ENCODE data around the gene CNTNAP2.

Gene CNTNAP2

DNA sequence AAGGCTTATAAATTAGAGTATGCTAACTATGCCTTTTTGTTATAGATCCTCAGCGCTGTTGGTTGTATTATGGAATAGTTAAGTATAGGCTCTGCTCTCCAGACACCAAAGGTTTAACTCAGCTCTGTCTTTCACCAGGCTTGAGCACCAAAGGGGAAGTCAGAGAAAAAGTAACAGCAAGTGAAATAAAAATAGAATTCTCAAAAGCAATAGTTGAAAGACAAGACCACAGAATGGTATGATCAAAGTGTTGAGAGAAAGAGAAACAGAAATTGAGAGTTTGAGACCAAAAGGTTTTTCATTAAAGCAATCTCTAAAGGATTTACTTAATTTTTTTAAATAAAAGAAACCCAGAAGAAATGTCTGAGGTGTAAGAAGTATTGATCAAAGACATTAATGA, 1944.1 kb downstream of the CNTNAP2 start:
- TF ChIP-seq GATA3 (IDR thresholded peaks at IDR 0.05; ENCODE audit: low read depth, low read length), result no peak
- no peak for TF ChIP-seq GATA2 (IDR thresholded peaks at IDR 0.05; ENCODE audit: low read depth, low read length)

DNA sequence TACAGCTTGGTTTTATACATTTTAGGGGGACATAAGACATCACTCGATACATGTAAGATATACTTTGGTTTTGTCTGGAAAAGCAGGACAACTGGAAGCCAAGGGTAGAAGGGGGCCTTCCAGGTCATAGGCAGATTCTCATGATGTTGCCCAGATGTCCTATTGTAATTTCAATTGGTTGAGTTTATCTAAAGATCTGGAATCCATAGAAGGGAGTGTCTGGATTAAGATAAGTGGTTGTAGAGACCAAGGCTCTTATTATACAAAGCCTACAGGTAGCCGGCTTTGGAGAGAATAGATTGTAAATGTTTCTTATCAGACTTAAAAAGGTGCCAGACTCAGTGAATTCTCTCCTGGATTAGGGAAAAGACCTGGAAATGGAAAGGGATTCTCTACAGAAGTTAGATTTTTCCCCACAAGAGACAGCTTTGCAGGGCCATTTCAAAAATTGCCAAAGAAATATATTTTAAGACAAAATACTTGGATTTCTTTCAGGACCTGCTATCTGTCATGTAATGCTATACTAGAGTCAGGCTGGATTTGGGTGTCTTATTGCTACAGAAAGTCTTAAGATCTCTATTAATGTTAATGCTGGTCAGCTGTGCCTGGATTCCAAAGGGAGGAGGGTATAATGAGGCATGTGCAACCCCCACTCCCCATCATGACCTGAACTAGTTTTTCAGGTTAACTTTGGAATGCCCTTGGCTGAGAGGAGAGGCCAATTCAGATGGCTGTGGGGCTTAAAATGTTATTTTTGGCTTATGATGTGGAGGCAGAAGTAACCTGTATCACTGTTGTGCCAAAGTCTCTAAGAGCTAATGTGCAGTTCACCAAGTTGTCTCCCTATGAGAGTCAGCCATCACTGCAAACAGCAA, 1962.8 kb downstream of the CNTNAP2 start:
- TF ChIP-seq GATA3 (IDR thresholded peaks at IDR 0.05; ENCODE audit: low read depth, low read length) (no peak), GATA2 (IDR thresholded peaks at IDR 0.05; ENCODE audit: low read depth, low read length) (no peak)

DNA sequence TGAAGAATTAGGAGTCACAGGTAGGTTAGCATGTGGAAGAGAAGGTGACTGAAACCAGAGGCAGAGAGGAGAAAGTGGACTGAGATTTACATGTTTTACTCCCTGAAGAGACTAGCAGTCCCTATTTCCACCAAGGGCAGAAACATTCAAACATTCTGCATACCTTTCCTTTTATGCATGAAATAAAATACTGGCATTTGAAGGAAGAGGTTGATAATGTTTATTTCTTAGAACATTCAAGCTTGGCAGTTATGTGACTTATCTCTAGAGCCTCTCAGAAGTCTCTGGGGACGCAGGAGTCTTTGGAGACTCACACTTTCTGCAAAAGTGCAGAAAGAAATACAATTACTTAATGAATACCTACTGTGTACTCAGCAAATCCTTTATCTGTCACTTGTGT, 1966.8 kb downstream of the CNTNAP2 start:
- no peak for TF ChIP-seq GATA2 (IDR thresholded peaks at IDR 0.05; ENCODE audit: low read depth, low read length)

DNA sequence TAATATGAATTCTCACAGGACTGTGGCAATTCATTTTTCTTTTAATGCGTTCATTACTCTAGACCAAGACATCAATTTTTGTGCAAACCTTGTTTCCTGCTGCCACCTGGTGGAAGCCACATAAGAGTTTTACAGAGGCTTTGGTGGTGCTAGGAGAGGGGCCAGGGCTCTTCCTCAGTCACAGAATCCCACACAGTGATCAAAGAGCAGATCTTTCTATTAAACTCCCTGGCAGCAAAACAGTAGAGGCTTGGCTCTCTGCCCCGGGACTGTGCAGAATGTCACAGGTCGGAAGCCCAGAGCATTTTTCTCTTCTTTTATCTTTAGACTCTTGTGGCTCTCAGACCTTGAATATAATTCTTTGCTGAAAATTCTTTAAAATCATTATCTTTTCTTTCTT, 1967.5 kb downstream of the CNTNAP2 start:
- no peak for TF ChIP-seq GATA3 (IDR thresholded peaks at IDR 0.05; ENCODE audit: low read depth, low read length)
- TF ChIP-seq GATA2 (IDR thresholded peaks at IDR 0.05; ENCODE audit: low read depth, low read length), result peak; percentile 89

DNA sequence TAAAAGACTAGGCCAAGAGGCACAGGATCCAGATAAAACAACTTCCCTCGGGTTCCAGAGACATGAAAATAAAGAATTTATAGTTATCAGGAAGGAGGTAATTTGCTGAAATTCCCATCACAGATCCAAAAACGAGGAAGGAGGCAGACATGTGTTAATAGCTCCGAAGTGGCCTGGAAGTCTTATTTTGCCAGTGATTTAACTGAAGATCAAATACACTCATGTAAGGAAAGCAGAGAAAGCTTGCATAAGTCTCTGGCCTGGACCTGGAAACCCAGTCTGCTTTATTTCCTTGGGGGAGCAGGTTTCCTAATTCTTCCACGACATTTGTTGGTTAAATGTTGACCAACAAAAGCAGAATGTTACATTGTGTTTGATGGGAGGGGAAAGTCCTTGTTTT, 1975.3 kb downstream of the CNTNAP2 start:
- TF ChIP-seq GATA2 (IDR thresholded peaks at IDR 0.05; ENCODE audit: low read depth, low read length) (no peak), GATA3 (IDR thresholded peaks at IDR 0.05; ENCODE audit: low read depth, low read length) (no peak)

DNA sequence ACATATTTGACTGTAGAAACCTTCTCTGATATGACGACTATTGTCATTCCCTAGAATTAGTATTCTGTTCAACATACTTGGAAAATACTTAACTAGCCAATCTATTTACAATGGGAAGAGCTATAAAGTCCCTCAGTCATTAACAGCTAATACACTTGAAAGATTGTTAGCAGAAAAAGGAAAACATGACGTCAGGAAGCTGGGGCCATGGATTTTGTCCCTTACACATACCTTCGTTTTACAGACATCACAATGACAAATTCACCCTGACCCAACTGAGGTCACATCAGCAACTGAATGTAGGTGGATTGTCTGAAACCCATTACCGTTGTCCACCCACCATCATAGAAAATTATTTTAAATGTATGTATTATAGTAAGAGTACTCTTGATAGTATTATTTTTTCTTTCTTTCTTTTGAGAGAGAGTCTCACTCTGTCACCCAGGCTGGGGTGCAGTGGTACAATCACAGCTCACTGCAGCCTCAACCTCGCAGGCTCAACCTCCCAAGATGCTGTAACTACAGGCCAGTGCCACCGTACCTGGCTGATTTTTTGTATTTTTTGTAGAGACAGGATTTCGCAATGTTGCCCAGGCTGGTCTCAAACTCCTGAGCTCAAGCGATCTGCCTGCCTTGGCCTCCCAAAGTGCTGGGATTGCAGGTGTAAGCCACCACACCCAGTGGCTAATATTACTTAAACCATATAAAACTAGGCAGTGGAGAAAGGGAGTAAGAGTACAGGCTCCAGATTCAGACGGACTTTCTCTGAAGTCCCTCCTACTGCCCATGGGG, 1977.0 kb downstream of the CNTNAP2 start:
- TF ChIP-seq GATA2 (IDR thresholded peaks at IDR 0.05; ENCODE audit: low read depth, low read length), result no peak
- TF ChIP-seq GATA3 (IDR thresholded peaks at IDR 0.05; ENCODE audit: low read depth, low read length), result no peak

DNA sequence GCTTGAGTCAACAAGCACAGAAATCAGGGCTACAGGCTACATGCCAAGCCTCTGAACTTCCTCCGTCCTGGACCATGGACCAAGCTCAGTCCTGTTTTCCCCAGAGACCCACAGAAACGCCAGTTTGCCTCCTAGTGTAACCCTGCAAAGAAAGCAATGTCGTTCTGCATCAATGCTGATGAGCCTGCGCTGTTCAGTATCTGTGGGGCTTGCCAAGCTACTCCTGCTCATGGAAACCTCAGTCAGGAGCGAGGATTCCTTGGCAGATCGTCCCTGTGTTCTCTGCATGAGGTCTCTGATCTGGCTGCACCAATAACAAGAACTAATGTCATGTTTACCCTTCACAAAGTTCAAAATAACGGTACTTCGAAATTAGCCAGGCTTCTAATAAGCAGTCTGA, 1978.5 kb downstream of the CNTNAP2 start:
- TF ChIP-seq GATA3 (IDR thresholded peaks at IDR 0.05; ENCODE audit: low read depth, low read length), result no peak
- no peak for TF ChIP-seq GATA2 (IDR thresholded peaks at IDR 0.05; ENCODE audit: low read depth, low read length)

DNA sequence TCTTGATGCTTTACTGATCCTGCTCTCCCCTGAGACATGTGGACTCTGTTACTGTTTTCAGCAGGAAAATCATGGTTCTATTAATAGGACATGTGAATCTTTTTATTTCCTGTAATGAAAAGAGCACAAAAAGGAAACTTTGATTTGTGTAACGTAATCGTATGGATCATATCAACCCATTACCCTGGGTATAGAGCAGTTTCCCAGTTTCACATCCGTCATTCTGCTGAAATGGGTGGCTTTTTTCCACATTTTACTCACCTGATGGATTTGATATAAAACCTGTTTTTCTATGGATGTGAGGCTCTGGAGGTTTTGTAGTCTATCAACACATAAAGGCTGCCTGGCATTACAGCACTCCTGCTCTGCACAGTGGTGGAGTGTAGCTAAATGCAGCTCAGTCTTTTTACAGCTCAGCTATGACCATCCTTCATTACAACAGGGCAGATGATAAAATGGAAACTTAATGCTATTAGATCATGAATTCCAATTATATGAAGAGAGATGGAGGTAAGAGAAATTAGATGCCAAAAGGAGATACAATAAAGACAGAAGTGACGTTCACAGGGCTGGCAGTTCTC, 1987.6 kb downstream of the CNTNAP2 start:
- TF ChIP-seq GATA2 (IDR thresholded peaks at IDR 0.05; ENCODE audit: low read depth, low read length) (no peak), GATA3 (IDR thresholded peaks at IDR 0.05; ENCODE audit: low read depth, low read length) (no peak)

DNA sequence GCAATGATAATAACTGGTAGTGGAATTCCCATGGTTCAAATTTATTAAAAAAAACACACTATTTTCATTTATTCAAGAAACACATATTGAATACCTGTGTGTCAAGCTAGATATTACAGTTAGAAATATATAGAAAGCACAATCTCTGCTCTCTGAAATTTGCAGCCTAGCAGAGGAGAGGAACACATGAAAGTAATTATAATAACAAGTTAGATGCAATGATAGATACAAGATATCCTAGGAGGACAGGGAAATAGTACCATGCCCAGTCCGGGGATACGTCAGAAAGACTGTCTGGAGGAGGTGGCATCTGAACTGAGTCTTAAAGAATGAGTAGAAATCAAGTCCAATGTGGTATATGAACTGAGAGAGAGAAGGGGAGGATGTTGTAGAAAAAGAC, 1988.3 kb downstream of the CNTNAP2 start:
- TF ChIP-seq GATA3 (IDR thresholded peaks at IDR 0.05; ENCODE audit: low read depth, low read length), result peak; percentile 65
- peak; percentile 35; the same call in 1 of the 2 replicates for TF ChIP-seq GATA2 (IDR thresholded peaks at IDR 0.05; ENCODE audit: low read depth, low read length)

DNA sequence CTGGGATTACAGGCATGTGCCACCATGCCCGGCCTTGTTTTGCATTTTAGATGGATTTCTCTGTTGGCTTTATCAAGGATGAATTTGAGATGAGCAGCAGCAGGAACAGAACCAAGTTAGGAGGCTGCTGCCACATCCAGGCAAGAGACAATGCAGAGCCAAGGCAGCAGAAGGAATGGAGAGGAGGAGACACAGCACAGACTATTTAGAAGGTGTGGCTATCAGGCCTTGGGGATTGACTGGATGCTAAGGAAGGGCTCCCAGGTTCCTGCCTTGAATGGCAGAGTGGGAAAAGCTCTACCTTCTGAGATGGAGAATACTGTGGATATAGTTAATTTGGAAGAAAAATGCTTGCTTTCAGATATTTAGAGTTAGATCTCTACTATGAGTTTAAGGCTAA, 1989.3 kb downstream of the CNTNAP2 start:
- TF ChIP-seq GATA3 (IDR thresholded peaks at IDR 0.05; ENCODE audit: low read depth, low read length), result no peak
- no peak for TF ChIP-seq GATA2 (IDR thresholded peaks at IDR 0.05; ENCODE audit: low read depth, low read length)

DNA sequence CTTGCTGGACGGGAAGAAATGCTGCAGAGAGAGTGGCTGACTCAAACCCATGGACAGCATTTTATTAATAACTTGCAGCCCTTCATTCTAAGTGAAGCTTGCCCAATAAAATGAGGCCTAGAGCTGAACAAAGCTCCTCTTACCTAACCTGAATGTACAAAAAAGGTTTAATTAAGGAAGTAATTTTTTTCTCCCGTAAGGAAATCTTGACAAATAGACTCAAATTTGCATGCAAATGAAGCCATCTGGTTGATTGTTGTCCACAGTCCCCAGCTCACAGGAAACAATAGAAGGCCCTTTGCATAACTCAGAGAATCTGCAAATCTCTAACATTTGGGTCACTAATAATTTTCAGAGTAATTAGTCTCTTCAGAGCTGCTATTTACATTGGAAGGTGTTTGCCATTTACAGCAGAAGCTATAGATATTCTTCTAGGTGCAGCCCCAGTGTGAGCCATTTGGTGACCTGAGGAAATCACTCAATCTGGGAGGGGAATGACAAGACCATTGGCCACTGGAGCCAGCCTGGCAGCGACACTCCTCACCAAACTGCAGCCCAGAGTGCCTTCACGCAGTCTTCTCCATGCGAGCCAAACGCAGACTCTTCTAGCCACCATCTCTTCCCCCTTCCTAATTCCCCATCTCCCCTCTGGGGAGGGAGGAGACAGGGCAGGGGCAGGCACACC, 1991.0 kb downstream of the CNTNAP2 start:
- TF ChIP-seq GATA2 (IDR thresholded peaks at IDR 0.05; ENCODE audit: low read depth, low read length) (no peak), GATA3 (IDR thresholded peaks at IDR 0.05; ENCODE audit: low read depth, low read length) (no peak)

DNA sequence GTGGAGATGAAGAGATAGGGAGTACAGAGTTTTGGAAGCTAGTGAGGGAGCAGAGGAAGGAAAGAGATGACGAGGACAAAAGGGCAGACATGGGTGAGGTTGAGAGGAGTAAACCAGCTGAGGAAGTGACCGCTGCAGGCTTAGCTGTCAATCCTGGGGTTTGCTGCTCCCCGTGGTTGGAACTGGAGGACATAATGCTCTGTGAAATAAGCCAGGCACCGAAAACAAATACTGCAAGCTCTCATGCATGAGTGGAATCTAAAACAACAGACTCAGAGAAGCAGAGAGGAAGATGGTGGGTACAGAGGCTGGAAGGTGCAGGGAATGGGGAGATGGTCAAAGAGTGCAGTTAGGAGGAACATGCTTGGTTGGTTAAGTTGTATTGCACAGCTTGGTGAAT, 1991.8 kb downstream of the CNTNAP2 start:
- TF ChIP-seq GATA2 (IDR thresholded peaks at IDR 0.05; ENCODE audit: low read depth, low read length) (no peak), GATA3 (IDR thresholded peaks at IDR 0.05; ENCODE audit: low read depth, low read length) (no peak)

DNA sequence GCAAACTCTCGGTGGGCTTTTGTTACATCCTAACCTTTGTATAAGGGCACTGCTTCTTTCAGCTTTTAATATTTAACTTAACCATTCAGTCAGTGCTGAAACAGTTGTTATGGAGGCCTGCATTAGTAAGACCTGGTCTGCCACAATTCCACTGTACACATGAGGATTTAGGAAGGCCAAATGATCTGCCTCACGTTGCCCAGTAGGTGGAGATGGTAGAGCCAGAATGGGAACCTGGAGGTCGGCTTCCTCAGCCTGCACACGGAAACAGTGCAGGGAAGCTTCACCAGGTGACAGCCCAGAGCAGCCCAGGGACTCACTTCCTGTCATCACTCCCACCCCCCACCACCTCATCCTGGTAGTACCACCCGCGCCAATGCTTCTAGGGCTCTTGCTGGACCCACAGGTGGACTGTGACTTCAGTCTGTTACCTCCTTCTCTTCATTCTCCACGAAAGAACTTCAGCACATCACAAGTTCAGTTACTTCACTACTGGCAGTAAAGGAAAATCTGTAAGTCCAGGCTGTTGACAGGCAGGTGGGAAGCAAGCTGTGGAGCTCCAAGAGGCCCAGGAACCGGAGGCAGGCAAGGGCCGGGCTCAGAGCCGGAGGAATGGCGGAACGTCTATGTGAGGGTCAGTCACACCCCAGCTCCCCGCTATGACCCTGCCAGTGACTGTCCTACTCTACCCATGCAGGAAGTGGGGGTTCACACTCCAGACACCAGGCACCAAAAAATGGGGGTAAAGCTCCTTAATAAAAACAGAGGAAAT, 1993.7 kb downstream of the CNTNAP2 start:
- TF ChIP-seq GATA3 (IDR thresholded peaks at IDR 0.05; ENCODE audit: low read depth, low read length) (no peak), GATA2 (IDR thresholded peaks at IDR 0.05; ENCODE audit: low read depth, low read length) (no peak)
